HL-60 (cell line): Measurements from ENCODE around the gene PRAMEF5.
"Not testable (repeated sequence)": the region's sequence is repeated elsewhere in the genome, so short reads cannot be mapped to it uniquely, and the experiment has no call there.

Source experiments
- DNase-seq, 2 experiments: peaks; one replicate each; pipeline ENCODE4 v3.0.0-alpha.2; 2010 to 2020; ENCODE audit warnings: low read depth in 1 of 2, low spot score in 1 of 2
- H3K27ac ChIP-seq: fragments of 250-450 bp; sonication (Bioruptor Pico); replicated peaks from 2 replicates; pipeline ENCODE4 v1.5.1; 2020; ENCODE audit warnings: mild to moderate bottlenecking, moderate library complexity
- H3K27me3 ChIP-seq: fragments of 250-450 bp; sonication (Bioruptor Pico); 2 replicates; pipeline ENCODE4 v1.5.1; 2021; ENCODE audit warnings: mild to moderate bottlenecking, moderate library complexity; ENCODE audit not compliant: insufficient read depth, poor library complexity, severe bottlenecking
- H3K4me3 ChIP-seq: replicated peaks from 2 replicates; pipeline ENCODE4 v1.5.1; 2011; ENCODE audit warnings: mild to moderate bottlenecking, control low read depth, low read length; ENCODE audit not compliant: insufficient read depth
- REST ChIP-seq: IDR thresholded peaks from 2 replicates; pipeline ENCODE4 v1.6.1; 2012; ENCODE audit warnings: low read depth; ENCODE audit not compliant: insufficient replicate concordance
- SPI1 ChIP-seq: IDR thresholded peaks from 2 replicates; pipeline ENCODE4 v1.6.1; 2012; ENCODE audit warnings: low read depth, mild to moderate bottlenecking, borderline replicate concordance
- long read RNA-seq: library from polyadenylated mRNA; unstranded; transcript quantifications from one replicate; pipeline ENCODE4 v2.0.0, GENCODE V29; 2020
- TF ChIP-seq, protein P1 (sequence below): IDR thresholded peaks from one replicate; pipeline ENCODE4 v1.5.1; 2011; ENCODE audit warnings: low read length, control low read depth, inconsistent platforms; ENCODE audit not compliant: insufficient read depth

PRAMEF5 gene
- long read RNA-seq: 0 reads

DNA sequence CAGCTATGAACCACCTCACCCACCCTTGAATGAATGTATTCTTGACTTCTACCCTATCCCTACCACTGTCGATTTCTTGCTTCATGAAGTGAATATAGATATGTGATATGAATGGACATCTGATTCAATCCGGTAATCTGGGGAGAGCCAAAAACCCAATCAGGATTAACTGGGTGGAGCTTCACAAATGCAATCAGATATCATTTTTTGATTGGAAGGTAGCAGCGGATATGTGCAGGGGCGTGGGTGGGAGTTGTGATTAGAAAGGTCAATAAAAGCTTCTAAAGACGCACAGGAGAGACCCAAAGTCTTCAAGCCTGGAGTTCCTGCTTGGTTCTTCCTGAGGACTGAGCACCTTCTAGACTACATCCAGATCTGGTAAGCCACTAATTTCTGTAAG lies at the start of gene PRAMEF5:
Gene PRAMEF5, plus strand, starts transcription at position 301 of the 400 bp plus-strand sequence. CDS start 5,071 bp downstream, outside the sequence.
- H3K4me3 ChIP-seq, H3K27me3 ChIP-seq, DNase-seq, H3K27ac ChIP-seq: not testable (repeated sequence)

GRCh38 chr1:13208712-13209111 lies 45.3 kb upstream of the PRAMEF5 start:
- not testable (repeated sequence) for H3K27ac ChIP-seq, H3K4me3 ChIP-seq, H3K27me3 ChIP-seq, DNase-seq

GRCh38 chr1:13216619-13217018 lies 37.4 kb upstream of the PRAMEF5 start:
- H3K27ac ChIP-seq, H3K4me3 ChIP-seq, DNase-seq, H3K27me3 ChIP-seq: not testable (repeated sequence)

GRCh38 chr1:13219203-13219602 lies 34.8 kb upstream of the PRAMEF5 start:
- H3K27ac ChIP-seq, H3K27me3 ChIP-seq, DNase-seq, H3K4me3 ChIP-seq: not testable (repeated sequence)

GRCh38 chr1:13222788-13223187 lies 31.2 kb upstream of the PRAMEF5 start:
- not testable (repeated sequence) for H3K4me3 ChIP-seq, H3K27me3 ChIP-seq, H3K27ac ChIP-seq, DNase-seq

DNA sequence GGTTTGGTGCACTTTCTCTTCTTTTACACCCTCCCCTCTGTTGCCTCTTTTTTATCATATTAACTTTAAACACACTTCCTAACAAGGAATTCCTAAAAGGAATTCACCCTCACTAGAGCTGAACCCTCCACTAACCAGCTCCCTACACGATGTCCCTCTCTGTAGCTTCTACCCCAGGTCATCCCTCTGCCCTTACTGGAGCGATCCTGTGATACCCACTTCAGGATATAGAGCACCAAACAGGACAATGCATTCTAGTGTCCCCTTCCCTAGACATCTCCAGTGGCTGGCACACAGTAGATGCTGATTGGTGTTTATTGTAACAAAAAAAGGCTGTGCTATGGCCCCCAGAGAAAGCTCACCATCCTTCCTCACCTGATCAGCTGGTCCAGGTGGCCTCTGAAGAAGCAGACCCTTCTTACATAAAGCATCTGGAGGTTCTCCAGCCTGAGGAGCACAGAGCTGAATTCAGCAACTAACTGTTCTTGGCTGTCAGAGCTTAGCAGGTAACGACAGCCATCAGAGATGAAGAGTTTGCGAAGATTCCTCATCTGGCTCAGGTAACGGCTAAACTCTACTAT lies 29.4 kb upstream of the PRAMEF5 start:
- Histone ChIP-seq H3K4me3 (no peak overlapping the region), H3K27ac (no peak overlapping the region), H3K27me3 (no peaks in the 10 kb centered on the region)
- DNase-seq: peak in 1 of 2 experiments; percentile 0
- TF ChIP-seq, protein P1, sequence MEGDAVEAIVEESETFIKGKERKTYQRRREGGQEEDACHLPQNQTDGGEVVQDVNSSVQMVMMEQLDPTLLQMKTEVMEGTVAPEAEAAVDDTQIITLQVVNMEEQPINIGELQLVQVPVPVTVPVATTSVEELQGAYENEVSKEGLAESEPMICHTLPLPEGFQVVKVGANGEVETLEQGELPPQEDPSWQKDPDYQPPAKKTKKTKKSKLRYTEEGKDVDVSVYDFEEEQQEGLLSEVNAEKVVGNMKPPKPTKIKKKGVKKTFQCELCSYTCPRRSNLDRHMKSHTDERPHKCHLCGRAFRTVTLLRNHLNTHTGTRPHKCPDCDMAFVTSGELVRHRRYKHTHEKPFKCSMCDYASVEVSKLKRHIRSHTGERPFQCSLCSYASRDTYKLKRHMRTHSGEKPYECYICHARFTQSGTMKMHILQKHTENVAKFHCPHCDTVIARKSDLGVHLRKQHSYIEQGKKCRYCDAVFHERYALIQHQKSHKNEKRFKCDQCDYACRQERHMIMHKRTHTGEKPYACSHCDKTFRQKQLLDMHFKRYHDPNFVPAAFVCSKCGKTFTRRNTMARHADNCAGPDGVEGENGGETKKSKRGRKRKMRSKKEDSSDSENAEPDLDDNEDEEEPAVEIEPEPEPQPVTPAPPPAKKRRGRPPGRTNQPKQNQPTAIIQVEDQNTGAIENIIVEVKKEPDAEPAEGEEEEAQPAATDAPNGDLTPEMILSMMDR: no peak
- TF ChIP-seq SPI1 (no peak), REST (no peak)

DNA sequence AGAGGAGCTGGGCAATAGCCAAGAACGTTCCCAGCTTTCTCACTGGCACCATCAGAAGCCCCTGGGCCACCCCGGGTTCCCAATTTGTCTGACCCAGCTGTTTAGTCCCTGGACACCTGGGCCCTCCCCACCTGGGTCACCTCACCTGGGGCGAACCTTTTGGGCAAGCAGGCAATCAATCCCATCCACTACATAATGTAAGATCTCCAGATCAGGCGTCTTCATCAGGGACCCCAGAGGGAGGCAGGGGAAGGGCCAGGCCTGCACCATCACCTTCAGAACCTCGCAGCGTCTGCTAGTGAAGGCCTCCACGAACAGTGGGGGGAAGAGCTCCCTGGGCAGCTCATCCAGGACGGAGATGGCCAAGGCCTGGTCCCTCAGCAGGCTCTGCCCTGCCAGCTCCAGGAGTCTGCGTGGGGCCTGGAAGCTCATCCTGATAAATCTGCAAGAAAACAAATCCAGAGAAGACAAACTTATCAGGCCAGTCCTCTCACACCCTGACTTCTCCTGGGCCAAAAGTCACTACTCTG lies 28.3 kb upstream of the PRAMEF5 start, which contains the start of gene PRAMEF18:
Gene PRAMEF18, minus strand, starts transcription at position 480 of the 530 bp plus-strand sequence. Its CDS starts 48 bp downstream, at position 432.
- DNase-seq, H3K27ac ChIP-seq, H3K27me3 ChIP-seq, H3K4me3 ChIP-seq: not testable (repeated sequence)

DNA sequence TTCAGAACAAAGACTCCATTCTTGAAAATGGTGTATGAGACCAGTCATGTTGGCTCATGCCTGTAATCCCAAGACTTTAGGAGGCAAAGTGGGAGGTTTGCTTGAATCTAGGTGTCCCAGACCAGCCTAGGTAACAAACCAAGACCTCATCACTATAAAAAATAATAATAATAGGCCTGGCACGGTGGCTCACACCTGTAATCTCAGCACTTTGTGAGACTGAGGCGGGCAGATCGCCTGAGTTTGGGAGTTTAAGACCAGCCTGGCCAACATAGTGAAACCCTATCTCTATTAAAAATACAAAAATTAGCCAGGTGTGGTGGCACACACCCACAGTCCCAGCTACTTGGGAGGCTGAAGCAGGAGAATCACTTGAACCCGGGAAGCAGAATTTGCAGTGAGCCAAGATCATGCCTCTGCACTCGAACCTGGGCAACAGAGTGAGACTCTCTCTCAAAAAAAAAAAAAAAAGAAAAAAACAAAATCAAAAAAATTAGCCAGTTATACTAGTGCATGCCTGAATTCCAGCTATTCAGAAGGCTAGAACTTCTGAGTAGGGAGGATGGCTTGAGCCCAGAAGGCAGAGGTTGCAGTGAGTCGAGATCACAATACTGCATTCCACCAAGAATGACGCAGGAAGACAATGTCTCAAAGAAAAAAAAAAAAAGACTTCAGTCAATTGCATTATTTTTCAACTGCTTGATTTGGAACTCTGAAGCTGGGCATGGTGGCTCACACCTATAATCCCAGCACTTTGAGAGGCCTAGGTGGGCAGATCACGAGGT lies 26.5 kb upstream of the PRAMEF5 start:
- peak in 1 of 2 experiments; percentile 0 for DNase-seq
- H3K27ac ChIP-seq, H3K27me3 ChIP-seq, H3K4me3 ChIP-seq: not testable (repeated sequence)
